Activated CD4-positive, alpha-beta T cell treated with anti-CD3 and anti-CD28 coated beads, Interleukin-2, amount 50 U/mL, for 48 hours (primary cell): Measurements from ENCODE around the gene SERPINF2.
"Not testable (repeated sequence)": the region's sequence is repeated elsewhere in the genome, so short reads cannot be mapped to it uniquely, and the experiment has no call there.

Experiments
- DNase-seq, 2 experiments: peaks; one replicate each; pipeline ENCODE4 v3.0.0-alpha.2; 2020

The SERPINF2 gene

GRCh38 chr17:1764705-1765104 is 22.0 kb downstream of the SERPINF2 start:
- DNase-seq, result not testable (repeated sequence)

- no peak for DNase-seq
Observed at GRCh38 chr17:1765576-1765975, 22.9 kb downstream of the SERPINF2 start.

- no peak for DNase-seq
Observed at GRCh38 chr17:1766382-1767135, 23.9 kb downstream of the SERPINF2 start.

- DNase-seq, result no peak
Observed at GRCh38 chr17:1767358-1767757, 24.7 kb downstream of the SERPINF2 start.

GRCh38 chr17:1769822-1770477 is 27.3 kb downstream of the SERPINF2 start:
- no peak for DNase-seq

- not testable (repeated sequence) for DNase-seq
Observed at GRCh38 chr17:1773000-1773695, 30.5 kb downstream of the SERPINF2 start.

GRCh38 chr17:1773696-1774181 is 31.1 kb downstream of the SERPINF2 start:
- no peak for DNase-seq

- no peak for DNase-seq
Observed at GRCh38 chr17:1774390-1775176, 31.9 kb downstream of the SERPINF2 start.

- no peak for DNase-seq
Observed at GRCh38 chr17:1776328-1776727, 33.7 kb downstream of the SERPINF2 start.

- no peak for DNase-seq
Observed at GRCh38 chr17:1776857-1777256, 34.2 kb downstream of the SERPINF2 start.

GRCh38 chr17:1779571-1780131 is 37.0 kb downstream of the SERPINF2 start:
- DNase-seq, result no peak

- no peak for DNase-seq
Observed at GRCh38 chr17:1782171-1782567, 39.5 kb downstream of the SERPINF2 start.

- no peak for DNase-seq
Observed at GRCh38 chr17:1783271-1783670, 40.6 kb downstream of the SERPINF2 start.

GRCh38 chr17:1783834-1784611 is 41.4 kb downstream of the SERPINF2 start:
- no peak for DNase-seq

GRCh38 chr17:1785930-1786329 is 43.3 kb downstream of the SERPINF2 start:
- DNase-seq, result no peak

- DNase-seq, result no peak
Observed at GRCh38 chr17:1786708-1787107, 44.0 kb downstream of the SERPINF2 start.

GRCh38 chr17:1787301-1787902 is 44.7 kb downstream of the SERPINF2 start:
- DNase-seq, result no peak

- no peak for DNase-seq
Observed at GRCh38 chr17:1789936-1790335, 47.3 kb downstream of the SERPINF2 start.

GRCh38 chr17:1792495-1793446 is 50.1 kb downstream of the SERPINF2 start:
- DNase-seq, result no peak

- DNase-seq, result no peak
Observed at GRCh38 chr17:1793447-1793806, 50.8 kb downstream of the SERPINF2 start.
